ENCODE data around the gene TMEM120B.

Gene TMEM120B

GRCh38 chr12:121781484-121781997 is 69.0 kb downstream of the TMEM120B start:
- Histone ChIP-seq H3K4me3 (ENCODE audit: low read depth, low read length) (peak overlapping the region; percentile 17), H3K36me3 (peaks cover 3% of the 10 kb centered on the region), H3K9me3 (ENCODE audit: severe bottlenecking) (no peaks in the 10 kb centered on the region), H3K27ac (peak overlapping the region; percentile 67), H3K27me3 (ENCODE audit: insufficient read depth, low read depth, severe bottlenecking) (no peaks in the 10 kb centered on the region)
- TF ChIP-seq CTCF (IDR thresholded peaks at IDR 0.05; ENCODE audit: low read depth, low read length), result no peak
- DNase-seq, result peak; percentile 69

DNA sequence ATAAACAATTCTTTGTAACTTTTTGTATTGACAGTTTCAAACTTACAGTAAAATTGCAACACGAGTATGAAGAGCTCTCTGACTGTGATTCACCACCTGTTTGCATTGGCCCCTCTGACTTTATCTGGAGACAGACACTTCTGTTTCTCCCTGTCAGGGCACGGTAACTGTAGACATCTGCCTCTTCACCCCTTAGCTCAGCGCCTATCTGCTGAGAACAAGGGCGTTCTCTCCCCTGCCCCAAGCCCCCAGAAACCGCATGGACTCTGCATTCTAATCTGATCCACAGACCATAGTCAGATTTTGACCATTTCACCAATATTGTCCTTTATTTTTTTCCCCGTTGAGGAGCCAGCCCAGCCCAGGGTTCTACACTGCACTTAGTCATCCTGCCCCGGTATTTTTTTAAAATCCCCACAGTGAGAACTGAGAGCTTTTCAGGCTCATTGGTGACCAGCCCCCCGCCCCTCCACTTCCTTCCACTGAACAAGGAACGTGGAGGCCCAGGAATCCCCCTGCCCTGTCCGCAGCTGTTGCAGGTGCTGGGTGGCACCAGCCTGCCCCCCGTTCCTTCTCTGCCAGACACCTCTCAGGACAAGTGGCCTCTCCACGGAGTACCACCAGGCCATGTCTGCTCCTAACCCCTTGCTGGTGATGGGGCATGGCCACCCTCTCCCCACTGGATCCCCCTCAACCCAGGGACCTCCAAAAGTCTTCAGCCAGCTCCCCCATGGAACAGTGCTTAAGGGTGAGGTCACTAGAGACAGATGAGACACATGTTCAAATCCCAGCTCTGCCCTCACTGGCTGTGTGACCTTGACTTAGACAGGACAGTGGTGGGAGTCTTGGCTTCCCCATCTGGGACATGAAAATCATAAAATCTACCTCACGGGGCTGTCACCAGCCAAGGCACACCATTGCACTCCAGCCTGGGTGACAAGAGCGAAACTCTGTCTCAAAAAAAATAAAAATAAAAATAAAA is 69.7 kb downstream of the TMEM120B start:
- H3K9me3 ChIP-seq (ENCODE audit: severe bottlenecking), result no peaks in the 10 kb centered on the region
- peak overlapping the region; percentile 17 for H3K4me3 ChIP-seq (ENCODE audit: low read depth, low read length)
- no peak for TF ChIP-seq CTCF (IDR thresholded peaks at IDR 0.05; ENCODE audit: low read depth, low read length)
- no peaks in the 10 kb centered on the region; the same call in 1 of the 2 replicates for H3K36me3 ChIP-seq
- no peak for DNase-seq
- no peaks in the 10 kb centered on the region for H3K27me3 ChIP-seq (ENCODE audit: insufficient read depth, low read depth, severe bottlenecking)
- peak overlapping the region; percentile 67 for H3K27ac ChIP-seq

- Histone ChIP-seq H3K27ac (no peak overlapping the region), H3K9me3 (ENCODE audit: severe bottlenecking) (no peaks in the 10 kb centered on the region), H3K36me3 (no peaks in the 10 kb centered on the region; the same call in 1 of the 2 replicates), H3K4me3 (ENCODE audit: low read depth, low read length) (no peak overlapping the region), H3K27me3 (ENCODE audit: insufficient read depth, low read depth, severe bottlenecking) (no peaks in the 10 kb centered on the region)
- no peak for DNase-seq
- TF ChIP-seq CTCF (IDR thresholded peaks at IDR 0.05; ENCODE audit: low read depth, low read length), result no peak
Measured at GRCh38 chr12:121783766-121784165, 71.2 kb downstream of the TMEM120B start.

DNA sequence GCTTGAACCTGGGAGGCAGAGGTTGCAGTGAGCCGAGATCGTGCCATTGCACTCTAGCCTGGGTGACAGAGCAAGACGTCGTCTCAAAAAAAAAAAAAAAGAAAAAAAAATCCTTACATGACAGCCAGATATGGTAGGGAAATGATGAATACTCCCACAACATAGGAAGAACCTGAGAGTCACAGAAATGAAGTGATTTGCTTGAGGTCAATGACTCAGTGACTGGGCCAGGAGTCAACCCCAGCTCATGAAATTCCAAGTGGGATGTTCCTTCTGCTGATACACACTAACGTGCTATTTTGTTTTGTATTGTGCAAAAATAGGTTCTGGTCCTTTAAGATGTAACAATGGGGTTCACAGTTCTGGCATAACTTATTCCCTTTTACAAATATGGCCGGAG is 71.9 kb downstream of the TMEM120B start:
- Histone ChIP-seq H3K9me3 (ENCODE audit: severe bottlenecking) (no peaks in the 10 kb centered on the region), H3K36me3 (no peaks in the 10 kb centered on the region; the same call in 1 of the 2 replicates), H3K27me3 (ENCODE audit: insufficient read depth, low read depth, severe bottlenecking) (no peaks in the 10 kb centered on the region), H3K27ac (no peak overlapping the region), H3K4me3 (ENCODE audit: low read depth, low read length) (no peak overlapping the region)
- no peak for DNase-seq
- TF ChIP-seq CTCF (IDR thresholded peaks at IDR 0.05; ENCODE audit: low read depth, low read length), result no peak

- Histone ChIP-seq H3K9me3 (ENCODE audit: severe bottlenecking) (no peaks in the 10 kb centered on the region), H3K27ac (no peak overlapping the region), H3K36me3 (no peaks in the 10 kb centered on the region), H3K4me3 (ENCODE audit: low read depth, low read length) (no peak overlapping the region), H3K27me3 (ENCODE audit: insufficient read depth, low read depth, severe bottlenecking) (no peaks in the 10 kb centered on the region)
- no peak for DNase-seq
- TF ChIP-seq CTCF (IDR thresholded peaks at IDR 0.05; ENCODE audit: low read depth, low read length), result no peak
Measured at GRCh38 chr12:121786440-121786825, 73.9 kb downstream of the TMEM120B start.

Data from WERI-Rb-1 (cell line).